Upper lobe of left lung (tissue), 6 donors: ENCODE measurements around the gene KPNA3. TPM values are rescaled to one million over a fixed set of nuclear protein-coding genes. Genes with fewer than 3 reads are reported as not detected.
"Not testable (repeated sequence)": the region's sequence is repeated elsewhere in the genome, so short reads cannot be mapped to it uniquely, and the experiment has no call there.

Experiments used
- ATAC-seq, 2 donors: fragments of 200-7000 bp; cut with Tn5 transposase; one replicate each; pipeline ENCODE4 v1.9.1; 2022; ENCODE audit warnings: mild to moderate bottlenecking in 2 of 2, moderate library complexity in 2 of 2; ENCODE audit not compliant: low FRiP score in 2 of 2
- DNase-seq, 2 donors: peaks; one replicate each; pipeline ENCODE4 v3.0.0-alpha.2; 2019 to 2020
- H3K27ac ChIP-seq, 4 donors: fragments of 200-600 bp; sonication (generic); one replicate each; pipeline ENCODE4 v1.5.1; 2016 to 2019
- H3K27me3 ChIP-seq, 4 donors: fragments of 200-600 bp; sonication (generic); one replicate each; pipeline ENCODE4 v1.5.1; 2017 to 2019
- H3K36me3 ChIP-seq, 4 donors: fragments of 200-600 bp; sonication (generic); one replicate each; pipeline ENCODE4 v1.5.1; 2016 to 2019
- H3K4me1 ChIP-seq, 4 donors: fragments of 200-600 bp; sonication (generic); one replicate each; pipeline ENCODE4 v1.5.1; 2018 to 2019
- H3K4me3 ChIP-seq, 4 donors: fragments of 200-600 bp; sonication (generic); one replicate each; pipeline ENCODE4 v1.5.1; 2017 to 2019; ENCODE audit warnings: mild to moderate bottlenecking in 2 of 4, moderate library complexity in 1 of 4
- H3K9me3 ChIP-seq, 4 donors: fragments of 200-600 bp; sonication (generic); one replicate each; pipeline ENCODE4 v1.5.1; 2018 to 2019
- EP300 ChIP-seq, 4 donors: sonication (generic); formaldehyde crosslinking; IDR thresholded peaks; one replicate each; pipeline ENCODE4 v1.5.1; 2017; ENCODE audit warnings: antibody characterized with exemption in 4 of 4, control low read depth in 2 of 4
- POLR2A ChIP-seq, 4 donors: fragments of 450-650 bp; IDR thresholded peaks; one replicate each; pipeline ENCODE4 v1.5.1; 2016 to 2017; ENCODE audit warnings: antibody characterized with exemption in 4 of 4, mild to moderate bottlenecking in 2 of 4
- POLR2AphosphoS5 ChIP-seq, 2 donors: sonication (generic); formaldehyde crosslinking; IDR thresholded peaks; one replicate each; pipeline ENCODE4 v1.5.1; 2017; ENCODE audit warnings: antibody characterized with exemption in 2 of 2
- WGBS, 2 donors: methylation state at CpG; one replicate each; pipeline ENCODE4 v1.1.5; 2017 to 2018; 5-methylcytosine and 5-hydroxymethylcytosine counted together
- total RNA-seq, 6 donors: library from RNA; depleted of rRNA in 4 of 6; stranded (reverse); fragments of >200 nt in 4 of 6; gene quantifications; one replicate each; pipeline versions ENCODE4 v1.1.0 to v1.2.1, GENCODE V29; 2016 to 2021
- TF ChIP-seq, protein P1 (sequence below), 6 experiments: fragments of 450-650 bp in 4 of 6; fragments of 200-600 bp in 2 of 6; sonication (generic) in 2 of 6; IDR thresholded peaks; one replicate each; pipeline ENCODE4 v1.5.1; 2016 to 2019; ENCODE audit warnings: antibody characterized with exemption in 6 of 6
- donor health status: DM: no; HTN: no; CAD: no; lungs with moderate emphysema.
- donor health status: DM: no; HTN: yes; CAD: no; lungs with severe emphysema.

Gene KPNA3
- total RNA-seq, 6 donors from 2014 or later: 14.2 to 51.3 (median 29.1) TPM

DNA sequence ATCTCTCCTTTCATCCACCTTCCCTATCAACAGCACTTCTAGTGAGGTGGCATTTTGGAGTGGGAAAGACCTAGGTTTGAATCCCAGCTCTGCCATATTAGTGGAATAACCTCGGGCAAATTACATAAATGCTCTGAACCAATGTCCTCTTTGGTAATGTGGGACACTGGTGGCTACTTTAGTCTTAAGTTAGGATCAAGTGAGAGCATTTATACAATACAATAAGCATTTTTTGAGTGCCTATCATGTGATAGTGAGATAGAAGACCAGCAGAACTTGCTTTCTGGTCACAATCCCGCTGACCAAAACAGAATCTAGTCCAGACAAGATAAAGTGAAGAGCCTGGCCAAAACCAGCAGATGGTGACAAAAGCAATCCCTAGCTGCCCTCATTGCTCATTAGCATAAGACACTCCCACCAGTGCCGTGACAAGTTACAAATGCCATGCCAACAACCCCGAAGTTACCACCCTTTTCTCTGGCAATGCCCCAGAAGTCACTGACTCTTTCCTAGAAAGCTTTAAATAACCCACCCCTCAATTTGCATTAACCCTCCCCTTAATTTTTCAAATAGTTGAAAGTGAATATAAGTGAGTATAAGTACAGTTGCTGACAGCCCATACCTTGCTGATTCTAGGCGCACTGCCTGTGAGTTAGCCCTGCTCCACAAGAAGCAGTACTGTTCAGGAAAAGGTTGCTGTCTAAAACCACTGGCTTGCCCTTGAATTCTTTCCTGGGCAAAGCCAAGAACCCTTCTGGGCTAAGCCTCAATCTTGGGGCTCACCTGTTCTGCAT lies 28.9 kb upstream of the KPNA3 start:
- Histone ChIP-seq H3K4me3 (no peak overlapping the region), H3K36me3 (no peaks in the 10 kb centered on the region), H3K27me3 (no peaks in the 10 kb centered on the region), H3K27ac (no peak overlapping the region), H3K9me3 (no peaks in the 10 kb centered on the region), H3K4me1 (no peaks in the 10 kb centered on the region)
- no peak for TF ChIP-seq POLR2AphosphoS5 (IDR thresholded peaks at IDR 0.05)
- TF ChIP-seq, protein P1, sequence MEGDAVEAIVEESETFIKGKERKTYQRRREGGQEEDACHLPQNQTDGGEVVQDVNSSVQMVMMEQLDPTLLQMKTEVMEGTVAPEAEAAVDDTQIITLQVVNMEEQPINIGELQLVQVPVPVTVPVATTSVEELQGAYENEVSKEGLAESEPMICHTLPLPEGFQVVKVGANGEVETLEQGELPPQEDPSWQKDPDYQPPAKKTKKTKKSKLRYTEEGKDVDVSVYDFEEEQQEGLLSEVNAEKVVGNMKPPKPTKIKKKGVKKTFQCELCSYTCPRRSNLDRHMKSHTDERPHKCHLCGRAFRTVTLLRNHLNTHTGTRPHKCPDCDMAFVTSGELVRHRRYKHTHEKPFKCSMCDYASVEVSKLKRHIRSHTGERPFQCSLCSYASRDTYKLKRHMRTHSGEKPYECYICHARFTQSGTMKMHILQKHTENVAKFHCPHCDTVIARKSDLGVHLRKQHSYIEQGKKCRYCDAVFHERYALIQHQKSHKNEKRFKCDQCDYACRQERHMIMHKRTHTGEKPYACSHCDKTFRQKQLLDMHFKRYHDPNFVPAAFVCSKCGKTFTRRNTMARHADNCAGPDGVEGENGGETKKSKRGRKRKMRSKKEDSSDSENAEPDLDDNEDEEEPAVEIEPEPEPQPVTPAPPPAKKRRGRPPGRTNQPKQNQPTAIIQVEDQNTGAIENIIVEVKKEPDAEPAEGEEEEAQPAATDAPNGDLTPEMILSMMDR (IDR thresholded peaks at IDR 0.05): no peak
- no peak for TF ChIP-seq EP300 (IDR thresholded peaks at IDR 0.05)
- TF ChIP-seq POLR2A (IDR thresholded peaks at IDR 0.05): no peak
- no peak for DNase-seq
- ATAC-seq: no peak
- 67 to 71% methylated on average over 5 of the region's 5 CpGs for whole genome bisulfite sequencing, 2 donors

DNA sequence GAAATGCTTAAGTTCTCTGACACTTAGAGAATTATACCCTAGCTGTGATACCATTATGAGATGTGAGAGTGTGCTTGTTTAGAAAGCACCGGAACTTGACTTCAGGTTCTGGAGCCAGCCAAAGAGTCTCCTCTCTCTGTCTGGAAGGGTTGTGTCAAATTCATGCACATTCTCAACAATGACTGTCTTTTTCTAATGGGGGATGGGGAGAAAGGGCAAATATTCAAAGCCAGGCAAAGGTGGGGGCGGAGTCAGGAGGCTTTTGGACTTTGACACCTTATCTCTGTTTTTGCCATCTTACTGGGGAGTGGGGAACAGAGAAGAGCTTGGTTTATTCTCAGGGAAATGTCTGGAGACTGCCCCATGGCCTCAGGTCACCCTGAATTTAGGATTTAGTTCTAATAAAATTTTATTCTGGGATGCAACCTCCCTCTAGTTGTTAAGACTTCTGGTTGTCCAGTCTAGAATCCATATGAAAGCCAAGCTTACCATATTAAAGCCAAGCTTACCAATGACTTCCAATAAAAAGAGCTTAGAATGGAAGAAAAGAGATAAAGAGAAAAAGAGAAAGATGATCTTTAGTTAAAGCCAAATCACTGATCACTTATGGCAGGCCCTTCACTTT lies 28.2 kb upstream of the KPNA3 start:
- 91% methylated on average over 2 of the region's 2 CpGs for WGBS, 2 donors
- no peak for TF ChIP-seq POLR2A (IDR thresholded peaks at IDR 0.05)
- TF ChIP-seq, protein P1 (IDR thresholded peaks at IDR 0.05): no peak
- TF ChIP-seq POLR2AphosphoS5 (IDR thresholded peaks at IDR 0.05): no peak
- TF ChIP-seq EP300 (IDR thresholded peaks at IDR 0.05): no peak
- Histone ChIP-seq H3K4me1 (no peaks in the 10 kb centered on the region), H3K9me3 (no peaks in the 10 kb centered on the region), H3K27ac (no peak overlapping the region), H3K27me3 (no peaks in the 10 kb centered on the region), H3K36me3 (no peaks in the 10 kb centered on the region), H3K4me3 (no peak overlapping the region)
- ATAC-seq (no peak), DNase-seq (no peak)

DNA sequence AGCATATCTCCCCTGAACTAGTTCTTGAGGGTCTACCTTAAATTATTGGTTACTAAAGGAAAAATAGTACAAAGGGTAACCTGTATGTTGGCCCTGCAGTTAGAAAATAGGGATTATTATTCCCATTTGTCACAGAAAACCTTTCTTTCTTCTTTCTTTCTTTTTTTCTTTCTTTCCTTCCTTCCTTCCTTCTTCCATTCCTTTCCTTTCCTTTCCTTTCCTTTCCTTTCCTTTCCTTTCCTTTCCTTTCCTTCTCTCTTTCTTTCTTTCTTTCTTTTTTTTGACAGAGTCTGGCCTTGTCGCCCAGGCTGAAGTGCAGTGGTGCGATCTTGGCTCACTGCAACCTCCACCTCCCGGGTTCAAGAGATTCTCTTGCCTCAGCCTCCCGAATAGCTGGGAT lies 23.6 kb upstream of the KPNA3 start:
- H3K27ac ChIP-seq, H3K27me3 ChIP-seq, H3K36me3 ChIP-seq: not testable (repeated sequence)

DNA sequence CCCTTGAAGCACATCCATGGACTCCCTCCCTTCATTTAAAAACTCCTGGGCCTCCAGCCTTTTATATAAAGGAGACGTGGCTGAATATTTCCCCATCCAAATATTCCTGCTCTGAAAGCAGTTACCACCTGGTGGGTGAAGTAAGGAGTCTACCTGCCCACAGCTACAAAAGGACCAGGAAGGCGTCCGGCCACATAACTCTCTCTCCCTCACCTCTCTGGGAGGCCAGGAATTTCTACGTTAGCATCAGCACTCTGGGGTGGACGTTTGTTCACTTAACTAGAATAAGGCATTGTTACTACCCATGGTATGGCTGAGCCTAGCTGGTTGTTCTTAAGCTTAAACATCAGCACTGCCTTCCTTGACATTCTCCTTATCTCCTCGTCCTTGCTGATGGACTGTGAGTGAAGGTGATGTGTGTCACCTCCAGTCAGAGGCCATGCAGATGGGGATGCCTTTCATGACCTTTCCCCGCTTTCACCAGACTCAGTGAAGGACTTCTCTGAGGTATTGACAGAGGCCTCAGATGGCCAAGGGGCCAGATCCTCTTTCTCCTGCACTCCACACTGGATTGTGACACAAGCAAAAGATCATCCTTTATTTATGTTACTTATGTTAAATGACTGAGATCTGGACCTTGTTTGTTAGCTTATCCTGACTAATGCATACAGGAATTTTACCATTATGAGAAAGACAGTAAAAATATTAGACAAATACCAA lies 22.2 kb upstream of the KPNA3 start:
- no peak for DNase-seq
- no peaks in the 10 kb centered on the region for H3K9me3 ChIP-seq
- H3K36me3 ChIP-seq: no peaks in the 10 kb centered on the region
- ATAC-seq: no peak
- TF ChIP-seq, protein P1 (IDR thresholded peaks at IDR 0.05): no peak
- TF ChIP-seq POLR2A (IDR thresholded peaks at IDR 0.05) (no peak), EP300 (IDR thresholded peaks at IDR 0.05) (no peak), POLR2AphosphoS5 (IDR thresholded peaks at IDR 0.05) (no peak)
- 82 to 84% methylated on average over 7 of the region's 7 CpGs for WGBS, 2 donors
- H3K4me1 ChIP-seq: no peaks in the 10 kb centered on the region
- no peaks in the 10 kb centered on the region for H3K27me3 ChIP-seq
- H3K27ac ChIP-seq: no peak overlapping the region
- no peak overlapping the region for H3K4me3 ChIP-seq

More for the DNA sequence above, 23.6 kb upstream of the KPNA3 start:
- 96 to 98% methylated on average over 4 of the region's 4 CpGs for WGBS, 2 donors
- not testable (repeated sequence) for H3K9me3 ChIP-seq, H3K4me3 ChIP-seq, ATAC-seq, DNase-seq, H3K4me1 ChIP-seq

DNA sequence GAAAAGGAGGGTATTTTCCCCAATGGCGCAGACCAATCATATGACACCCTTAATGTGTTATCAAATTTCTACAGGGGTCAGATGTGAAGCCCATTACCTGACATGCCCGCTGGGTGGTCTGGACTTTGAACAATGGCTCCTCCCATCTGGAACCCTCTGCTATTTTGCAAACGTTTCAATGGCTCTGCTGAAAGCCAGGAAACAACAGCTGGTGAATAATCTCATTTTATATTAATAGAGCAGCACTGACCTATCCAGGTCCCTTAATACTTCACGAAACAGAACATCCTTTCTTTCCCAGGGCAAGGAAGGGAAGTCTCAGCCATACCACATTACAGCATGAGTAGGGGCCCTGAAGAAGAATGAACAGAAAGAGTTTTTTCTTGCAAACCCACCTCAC lies 20.3 kb upstream of the KPNA3 start:
- Histone ChIP-seq H3K4me1 (no peaks in the 10 kb centered on the region), H3K27ac (no peak overlapping the region), H3K36me3 (no peaks in the 10 kb centered on the region), H3K27me3 (no peaks in the 10 kb centered on the region), H3K4me3 (no peak overlapping the region), H3K9me3 (no peaks in the 10 kb centered on the region)
- ATAC-seq (no peak), DNase-seq (no peak)
- WGBS, 2 donors: 61 to 64% methylated on average over 4 of the region's 4 CpGs
- TF ChIP-seq, protein P1 (IDR thresholded peaks at IDR 0.05): no peak
- TF ChIP-seq POLR2A (IDR thresholded peaks at IDR 0.05) (no peak), POLR2AphosphoS5 (IDR thresholded peaks at IDR 0.05) (no peak), EP300 (IDR thresholded peaks at IDR 0.05) (no peak)
